CD4-positive, CD25-positive, alpha-beta regulatory T cell (primary cell): ENCODE data around the gene OCIAD1. TPM values are rescaled to one million over a fixed set of nuclear protein-coding genes. Genes with fewer than 3 reads are reported as not detected.

Experiments
- ATAC-seq, 2 donors: fragments of 150-1000 bp; cut with Tn5 transposase; one replicate each; pipeline ENCODE4 v1.10.0; 2021; ENCODE audit warnings: low read depth in 2 of 2, moderate number of reproducible peaks in 2 of 2, moderate library complexity in 1 of 2
- DNase-seq, 3 donors: peaks; one replicate each; pipeline versions ENCODE4 v3.0.0 to v3.0.0-alpha.2; 2012 to 2022; ENCODE audit warnings: mixed read lengths in 1 of 3
- H3K27ac ChIP-seq: one replicate; pipeline ENCODE4 v1.7.0; 2013; ENCODE audit warnings: mild to moderate bottlenecking, low read length; ENCODE audit not compliant: insufficient read depth, poor library complexity, severe bottlenecking
- H3K27me3 ChIP-seq: one replicate; pipeline ENCODE4 v1.7.0; 2013; ENCODE audit warnings: low read length; ENCODE audit not compliant: control insufficient read depth, insufficient read depth
- H3K36me3 ChIP-seq: one replicate; pipeline ENCODE4 v1.7.0; 2013; ENCODE audit warnings: mild to moderate bottlenecking, low read length, moderate library complexity; ENCODE audit not compliant: control insufficient read depth, insufficient read depth
- H3K4me1 ChIP-seq: 2 replicates; pipeline ENCODE4 v1.7.0; 2013; ENCODE audit warnings: mild to moderate bottlenecking, low read length; ENCODE audit not compliant: insufficient read depth, control insufficient read depth, poor library complexity, severe bottlenecking
- H3K4me3 ChIP-seq: one replicate; pipeline ENCODE4 v1.7.0; 2013; ENCODE audit warnings: low read depth, mild to moderate bottlenecking, low read length, moderate library complexity
- H3K9me3 ChIP-seq, 2 experiments: 1 replicate in 1 of 2; 2 replicates in 1 of 2; pipeline ENCODE4 v1.7.0; 2013; ENCODE audit warnings: low read length in 2 of 2, mild to moderate bottlenecking in 1 of 2, moderate library complexity in 1 of 2; ENCODE audit not compliant: control insufficient read depth in 2 of 2
- H3K27ac Mint-ChIP-seq, 3 donors: one replicate each; pipeline ENCODE4 v1.8.0; 2020 to 2022; ENCODE audit warnings: mild to moderate bottlenecking in 3 of 3, mixed read lengths in 3 of 3, moderate library complexity in 2 of 3
- H3K27me3 Mint-ChIP-seq: one replicate; pipeline ENCODE4 v1.8.0; 2022; ENCODE audit warnings: mild to moderate bottlenecking, mixed read lengths
- H3K36me3 Mint-ChIP-seq: one replicate; pipeline ENCODE4 v1.8.0; 2020; ENCODE audit warnings: mixed read lengths
- H3K4me1 Mint-ChIP-seq, 4 donors: one replicate each; pipeline ENCODE4 v1.8.0; 2020 to 2022; ENCODE audit warnings: mixed read lengths in 4 of 4, mild to moderate bottlenecking in 1 of 4
- H3K4me3 Mint-ChIP-seq, 4 donors: one replicate each; pipeline ENCODE4 v1.8.0; 2020 to 2022; ENCODE audit warnings: mild to moderate bottlenecking in 4 of 4, mixed read lengths in 4 of 4, moderate library complexity in 3 of 4
- H3K9me3 Mint-ChIP-seq, 7 donors: one replicate each; pipeline ENCODE4 v1.8.0; 2020 to 2022; ENCODE audit warnings: mixed read lengths in 7 of 7, mild to moderate bottlenecking in 3 of 7, moderate library complexity in 2 of 7
- polyA plus RNA-seq, 4 donors: library from polyadenylated mRNA; unstranded; fragments of 300-500 nt; fragmentation: Illumina TruSeq; gene quantifications; one replicate each; pipeline ENCODE4 v1.2.3, GENCODE V29; 2021
- total RNA-seq: library from RNA; stranded (reverse); gene quantifications from one replicate; pipeline ENCODE4 v1.2.3, GENCODE V29; 2022

The OCIAD1 gene
- total and polyA plus RNA-seq, 5 donors from 2014 or later, result 72.2 to 185 (median 144) TPM

DNA sequence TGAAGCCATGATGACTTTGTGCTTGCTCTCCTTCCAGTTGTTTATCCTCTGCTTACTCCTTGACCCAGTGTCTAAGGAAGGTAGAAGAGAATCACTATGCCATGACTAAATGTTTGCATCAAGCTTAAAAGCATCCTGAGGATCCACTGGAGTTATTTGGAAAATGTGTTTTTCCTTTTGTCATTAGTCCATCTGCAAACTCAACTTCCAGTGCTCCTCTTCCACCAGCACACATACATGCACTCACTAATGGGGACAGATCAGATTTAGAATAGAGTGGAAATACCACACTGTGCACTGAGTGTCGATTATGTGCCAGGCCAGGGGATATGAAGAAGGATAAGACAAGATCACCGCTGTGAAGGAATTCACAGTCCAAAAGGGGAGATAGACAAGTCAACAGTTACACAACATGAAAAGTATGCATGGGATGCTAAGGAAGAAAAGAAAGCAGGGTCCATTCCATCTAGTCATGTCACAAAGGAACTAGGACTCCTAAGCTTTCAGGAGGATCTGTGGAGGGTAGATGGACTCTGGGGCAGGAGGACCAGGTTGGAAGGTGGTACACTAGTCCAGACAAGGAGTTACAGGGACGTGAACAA lies 73.8 kb downstream of the OCIAD1 start:
- Histone ChIP-seq H3K27ac (no peak overlapping the region), H3K27me3 (no peaks in the 10 kb centered on the region), H3K36me3 (peaks cover 36% of the 10 kb centered on the region), H3K9me3 (no peaks in the 10 kb centered on the region), H3K4me1 (peaks cover 37% of the 10 kb centered on the region), H3K4me3 (peak overlapping the region; percentile 82)
- DNase-seq, result no peak
- H3K36me3 Mint-ChIP-seq, result peaks cover 39% of the 10 kb centered on the region
- peaks cover 0 to 1% (median 0%) of the 10 kb centered on the region in 7 donors for H3K9me3 Mint-ChIP-seq
- H3K27me3 Mint-ChIP-seq, result no peaks in the 10 kb centered on the region
- peaks cover 20 to 70% (median 44%) of the 10 kb centered on the region in 4 donors for H3K4me1 Mint-ChIP-seq
- no peak for ATAC-seq
- peak overlapping the region; percentile 82 to 99 (median 83) for H3K27ac Mint-ChIP-seq
- H3K4me3 Mint-ChIP-seq, result peak overlapping the region; percentile 87 to 95 (median 91)

DNA sequence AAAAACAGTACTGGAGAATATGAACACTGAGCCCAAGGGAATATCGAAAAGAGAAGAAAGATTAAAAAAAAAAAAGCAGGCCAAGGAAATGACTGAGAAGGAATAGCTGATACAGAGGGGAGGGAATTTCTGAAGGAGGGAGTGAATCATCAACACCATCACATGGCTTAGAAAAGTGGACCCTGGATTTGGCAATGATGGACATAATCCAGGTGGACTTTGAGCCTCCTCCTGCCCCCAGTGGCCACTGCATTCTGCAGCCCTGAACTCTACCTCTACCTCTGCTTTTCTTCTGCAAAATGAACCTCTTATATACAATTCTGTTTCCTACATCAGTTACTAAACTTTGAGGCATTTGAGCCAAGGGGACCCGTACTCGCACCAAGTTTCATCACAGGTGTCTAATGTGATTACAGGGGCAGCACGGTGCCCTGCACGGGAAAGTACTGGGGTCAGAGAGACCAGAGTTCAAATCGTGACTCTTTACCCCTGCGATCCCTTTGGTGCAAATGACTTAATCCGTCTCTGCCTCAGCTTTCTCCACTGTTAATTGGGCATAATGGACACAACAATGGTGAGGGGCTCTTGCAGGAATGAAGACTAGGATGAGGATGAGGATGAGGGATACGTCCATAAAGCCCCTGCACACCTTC lies 74.6 kb downstream of the OCIAD1 start:
- Histone ChIP-seq H3K27me3 (no peaks in the 10 kb centered on the region), H3K36me3 (peaks cover 29% of the 10 kb centered on the region), H3K4me3 (peak overlapping the region; percentile 82), H3K9me3 (no peaks in the 10 kb centered on the region), H3K27ac (no peak overlapping the region), H3K4me1 (peaks cover 33% of the 10 kb centered on the region)
- Mint-ChIP-seq H3K4me1 (peaks cover 16 to 61% (median 39%) of the 10 kb centered on the region in 4 donors), H3K9me3 (peaks cover 0 to 1% (median 0%) of the 10 kb centered on the region in 7 donors), H3K27me3 (no peaks in the 10 kb centered on the region), H3K36me3 (peaks cover 32% of the 10 kb centered on the region), H3K4me3 (peak overlapping the region; percentile 87 to 95 (median 91)), H3K27ac (peak overlapping the region; percentile 82 to 99 (median 95))
- no peak for DNase-seq
- ATAC-seq, result no peak

- Mint-ChIP-seq H3K27ac (peak within 1 kb of the TSS; percentile 97 to 99 (median 98)), H3K27me3 (no peaks in the 10 kb centered on the region), H3K4me3 (peak within 1 kb of the TSS; percentile 95 to 98 (median 97)), H3K36me3 (peaks cover 25% of the 10 kb centered on the region), H3K4me1 (peaks cover 16 to 51% (median 33%) of the 10 kb centered on the region in 4 donors), H3K9me3 (peaks cover 0 to 1% (median 0%) of the 10 kb centered on the region in 7 donors)
- Histone ChIP-seq H3K27me3 (no peaks in the 10 kb centered on the region), H3K36me3 (peaks cover 19% of the 10 kb centered on the region), H3K27ac (peak within 1 kb of the TSS; percentile 71), H3K4me1 (peaks cover 33% of the 10 kb centered on the region), H3K9me3 (no peaks in the 10 kb centered on the region), H3K4me3 (peak within 1 kb of the TSS; percentile 82)
- DNase-seq (peak; percentile 76 to 95 (median 83)), ATAC-seq (peak; percentile 94 to 96)
These were observed 75.6 kb downstream of the OCIAD1 start, which contains the start of gene OCIAD2 for GRCh38 chr4:48906206-48907173. Gene OCIAD2 (minus strand): TSS chr4:48906774. CDS start chr4:48904549, 2,225 bp downstream.

DNA sequence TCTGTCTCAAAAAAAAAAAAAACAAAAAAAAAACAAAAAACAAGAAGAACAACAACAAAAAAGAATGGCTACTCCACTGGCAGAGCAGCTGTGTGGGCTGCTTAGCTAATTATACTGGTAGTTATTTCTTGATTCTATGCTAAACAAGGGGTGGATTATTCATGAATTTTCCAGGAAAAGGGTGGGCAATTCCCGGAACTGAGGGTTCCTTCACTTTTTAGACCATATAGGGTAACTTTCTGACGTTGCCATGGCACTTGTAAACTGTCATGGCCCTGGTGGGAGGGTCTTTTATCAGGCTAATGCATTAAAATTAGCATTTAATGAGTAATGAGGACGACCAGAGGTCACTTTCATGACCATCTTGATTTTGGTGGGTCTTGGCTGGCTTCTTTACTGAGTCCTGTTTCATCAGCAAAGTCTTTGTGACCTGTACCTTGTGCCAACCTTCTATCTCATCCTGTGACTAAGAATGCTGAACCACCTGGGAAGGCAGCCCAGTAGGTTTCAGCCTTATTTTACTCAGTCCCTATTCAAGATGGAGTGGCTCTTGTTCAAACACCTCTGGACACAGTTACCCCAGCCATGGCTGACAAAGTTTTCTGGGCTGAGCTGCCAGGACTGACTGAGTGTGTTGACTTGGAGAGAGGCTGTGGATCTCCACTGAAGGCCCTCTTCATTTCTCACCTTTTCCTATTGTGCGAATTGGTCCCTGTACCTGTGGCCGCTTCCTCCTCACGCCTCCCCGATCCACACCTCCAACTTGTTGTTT lies 77.0 kb downstream of the OCIAD1 start:
- Mint-ChIP-seq H3K27me3 (no peaks in the 10 kb centered on the region), H3K27ac (peak overlapping the region; percentile 87 to 99 (median 97)), H3K36me3 (peaks cover 15% of the 10 kb centered on the region), H3K4me3 (peak overlapping the region; percentile 26 to 98 (median 77)), H3K9me3 (peaks cover 0 to 1% (median 0%) of the 10 kb centered on the region in 7 donors), H3K4me1 (peaks cover 16 to 48% (median 28%) of the 10 kb centered on the region in 4 donors)
- Histone ChIP-seq H3K27ac (no peak overlapping the region), H3K36me3 (peaks cover 5% of the 10 kb centered on the region), H3K27me3 (no peaks in the 10 kb centered on the region), H3K4me3 (no peak overlapping the region), H3K9me3 (no peaks in the 10 kb centered on the region), H3K4me1 (peaks cover 33% of the 10 kb centered on the region)
- DNase-seq, result no peak
- ATAC-seq, result no peak

- peaks cover 0 to 1% (median 0%) of the 10 kb centered on the region in 7 donors for H3K9me3 Mint-ChIP-seq
- H3K4me1 Mint-ChIP-seq, result peaks cover 16 to 43% (median 25%) of the 10 kb centered on the region in 4 donors
These were observed 77.8 kb downstream of the OCIAD1 start for GRCh38 chr4:48908687-48909086.

GRCh38 chr4:48909697-48910096 lies 78.8 kb downstream of the OCIAD1 start:
- Histone ChIP-seq H3K4me1 (peaks cover 20% of the 10 kb centered on the region), H3K36me3 (no peaks in the 10 kb centered on the region), H3K27ac (no peak overlapping the region), H3K9me3 (no peaks in the 10 kb centered on the region), H3K4me3 (no peak overlapping the region), H3K27me3 (no peaks in the 10 kb centered on the region)
- Mint-ChIP-seq H3K27me3 (peaks cover 6% of the 10 kb centered on the region), H3K9me3 (peaks cover 0 to 1% (median 0%) of the 10 kb centered on the region in 7 donors), H3K27ac (no peak overlapping the region), H3K4me1 (peaks cover 13 to 38% (median 20%) of the 10 kb centered on the region in 4 donors), H3K36me3 (peaks cover 6% of the 10 kb centered on the region), H3K4me3 (no peak overlapping the region)
- peak in 1 of 3 donors; percentile 43 for DNase-seq
- ATAC-seq, result peak; percentile 26 to 57

More at GRCh38 chr4:48908687-48909086, 77.8 kb downstream of the OCIAD1 start:
- Histone ChIP-seq H3K27me3 (no peaks in the 10 kb centered on the region), H3K36me3 (no peaks in the 10 kb centered on the region), H3K4me1 (peaks cover 28% of the 10 kb centered on the region), H3K9me3 (no peaks in the 10 kb centered on the region), H3K27ac (no peak overlapping the region), H3K4me3 (no peak overlapping the region)
- Mint-ChIP-seq H3K36me3 (peaks cover 10% of the 10 kb centered on the region), H3K27me3 (no peaks in the 10 kb centered on the region), H3K4me3 (peak overlapping the region in 3 of 4 donors; percentile 5 to 96 (median 43)), H3K27ac (peak overlapping the region; percentile 47 to 99 (median 87))
- DNase-seq (no peak), ATAC-seq (no peak)
